Fibroblast of lung (primary cell): ENCODE results near the gene DLG3.

Experiments used
- EZH2 ChIP-seq: IDR thresholded peaks from 2 replicates; pipeline ENCODE4 v1.5.1; 2012; ENCODE audit warnings: low read length, control low read depth, mild to moderate bottlenecking; ENCODE audit errors: missing control alignments
- TF ChIP-seq, protein P1 (sequence below), 2 donors: IDR thresholded peaks in 1 of 2; conservative IDR thresholded peaks in 1 of 2; 1 replicate in 1 of 2; 2 replicates in 1 of 2; pipeline ENCODE4 v1.5.1; 2011 to 2012; ENCODE audit warnings: low read length in 2 of 2, control low read depth in 1 of 2, inconsistent platforms in 1 of 2, low read depth in 1 of 2, mild to moderate bottlenecking in 1 of 2

DNA sequence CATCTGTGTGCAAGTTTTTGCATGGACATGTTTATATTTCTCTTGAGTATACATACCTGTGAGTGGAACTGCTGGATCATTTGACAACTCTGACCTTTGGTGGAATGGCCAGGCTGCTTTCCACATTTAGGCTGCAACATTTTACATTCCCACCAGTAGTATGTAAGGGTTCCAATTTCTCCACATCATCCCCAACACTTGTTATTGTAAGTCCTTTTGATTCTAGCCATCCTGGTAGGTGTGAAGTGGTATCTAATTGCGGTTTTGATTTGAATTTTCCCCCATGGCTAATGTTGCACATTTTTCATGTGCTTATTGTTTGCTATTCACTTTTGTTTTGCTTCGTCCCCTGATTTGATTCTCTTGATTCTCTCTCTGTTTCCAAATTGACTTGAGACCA lies 16.4 kb downstream of the DLG3 start:
- TF ChIP-seq, protein P1, sequence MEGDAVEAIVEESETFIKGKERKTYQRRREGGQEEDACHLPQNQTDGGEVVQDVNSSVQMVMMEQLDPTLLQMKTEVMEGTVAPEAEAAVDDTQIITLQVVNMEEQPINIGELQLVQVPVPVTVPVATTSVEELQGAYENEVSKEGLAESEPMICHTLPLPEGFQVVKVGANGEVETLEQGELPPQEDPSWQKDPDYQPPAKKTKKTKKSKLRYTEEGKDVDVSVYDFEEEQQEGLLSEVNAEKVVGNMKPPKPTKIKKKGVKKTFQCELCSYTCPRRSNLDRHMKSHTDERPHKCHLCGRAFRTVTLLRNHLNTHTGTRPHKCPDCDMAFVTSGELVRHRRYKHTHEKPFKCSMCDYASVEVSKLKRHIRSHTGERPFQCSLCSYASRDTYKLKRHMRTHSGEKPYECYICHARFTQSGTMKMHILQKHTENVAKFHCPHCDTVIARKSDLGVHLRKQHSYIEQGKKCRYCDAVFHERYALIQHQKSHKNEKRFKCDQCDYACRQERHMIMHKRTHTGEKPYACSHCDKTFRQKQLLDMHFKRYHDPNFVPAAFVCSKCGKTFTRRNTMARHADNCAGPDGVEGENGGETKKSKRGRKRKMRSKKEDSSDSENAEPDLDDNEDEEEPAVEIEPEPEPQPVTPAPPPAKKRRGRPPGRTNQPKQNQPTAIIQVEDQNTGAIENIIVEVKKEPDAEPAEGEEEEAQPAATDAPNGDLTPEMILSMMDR (conservative IDR thresholded peaks at IDR 0.05 in 1 of 2, IDR thresholded peaks at IDR 0.05 in 1 of 2; ENCODE audit: low read depth in 1 of 2, low read length in 2 of 2) = no peak
- no peak for TF ChIP-seq EZH2
